CD1c-positive myeloid dendritic cell (primary cell): ENCODE results near the gene RFNG.

Experiments
- DNase-seq: peaks from one replicate; pipeline ENCODE4 v3.0.0-alpha.2; 2016; ENCODE audit errors: extremely low spot score

RFNG gene

DNA sequence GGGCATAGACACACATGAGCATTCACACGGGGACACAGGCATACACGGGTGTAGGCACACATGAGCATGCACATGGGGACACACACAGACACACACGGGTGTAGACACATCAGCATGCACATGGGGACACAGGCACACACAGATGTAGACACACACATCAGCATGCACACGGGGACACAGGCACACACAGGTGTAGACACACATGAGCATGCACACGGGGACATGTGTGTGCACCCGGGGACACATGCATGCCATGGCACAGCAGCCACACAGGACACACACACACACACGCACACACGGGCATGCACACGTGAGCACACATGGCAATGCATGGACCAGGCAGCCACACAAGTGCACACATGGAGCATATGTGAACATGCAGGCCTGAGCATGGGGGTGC lies 9.0 kb downstream of the RFNG start:
- DNase-seq, result no peak

- DNase-seq, result no peak
These were observed 10.3 kb downstream of the RFNG start for GRCh38 chr17:82041144-82041814.

- DNase-seq, result no peak
These were observed 11.8 kb downstream of the RFNG start for GRCh38 chr17:82039695-82040299.

GRCh38 chr17:82038796-82039409 lies 12.7 kb downstream of the RFNG start:
- DNase-seq, result peak; percentile 61

DNA sequence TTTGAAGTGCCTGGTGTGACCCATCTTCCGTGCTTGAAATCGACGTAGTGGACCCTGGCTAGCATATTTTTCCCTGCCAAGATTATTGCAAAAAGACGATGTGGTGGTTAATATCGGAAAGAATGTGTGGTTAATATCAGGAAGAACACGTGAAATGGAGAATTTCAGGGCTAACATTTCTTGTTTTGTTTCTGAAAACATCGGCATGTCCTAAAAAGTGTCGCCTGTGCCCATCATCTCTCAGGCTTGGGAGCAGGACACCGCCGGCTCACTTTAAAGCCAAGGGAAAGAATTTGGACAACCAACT lies 13.8 kb downstream of the RFNG start:
- no peak for DNase-seq

DNA sequence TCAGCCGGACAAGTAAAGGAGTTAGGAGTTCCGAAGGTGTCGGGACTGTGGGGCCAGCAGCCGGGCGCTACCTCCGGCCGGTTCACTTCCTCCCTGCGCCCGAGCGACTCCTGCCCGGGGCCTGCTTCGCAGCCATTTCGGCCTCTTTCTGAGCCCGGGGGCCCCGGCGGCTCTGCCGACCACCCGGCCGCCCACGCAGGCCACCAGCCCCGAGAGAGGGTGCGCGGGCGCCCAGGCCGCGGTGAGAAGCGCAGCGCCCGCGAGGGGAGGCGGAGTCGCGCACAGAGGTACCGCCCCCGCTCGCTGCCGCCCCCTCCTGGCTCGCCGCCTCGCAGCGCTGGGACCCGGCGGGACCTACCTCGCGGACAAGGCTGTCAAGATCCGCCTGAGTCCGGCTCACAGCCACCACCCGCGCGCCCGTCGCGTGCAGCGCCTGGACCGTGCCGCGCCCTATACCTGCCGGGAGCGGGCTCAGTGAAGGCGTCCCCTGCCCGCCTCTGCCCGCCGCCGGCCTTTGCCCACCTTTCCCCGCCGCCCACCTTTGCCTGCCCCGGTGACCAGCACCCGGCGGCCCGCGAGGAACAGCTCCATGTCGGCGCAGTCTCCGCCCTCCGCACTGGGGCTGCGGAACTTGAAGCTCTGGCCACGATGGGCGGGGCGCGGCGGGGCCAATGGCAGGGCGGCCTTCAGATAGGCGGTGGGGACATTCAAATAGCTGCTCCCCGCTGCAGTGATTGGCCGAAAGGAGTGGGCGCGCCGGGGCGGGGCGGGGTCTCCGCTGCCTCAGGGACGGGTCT lies 14.3 kb downstream of the RFNG start, which contains the start of gene DCXR:
TSS of gene DCXR (minus strand) at position 606 of the 797 bp plus-strand sequence. CDS start at position 591, 15 bp downstream.
- DNase-seq, result peak; percentile 97

- DNase-seq, result no peak
These were observed 14.9 kb downstream of the RFNG start for GRCh38 chr17:82036634-82037091.

- DNase-seq, result no peak
These were observed 15.5 kb downstream of the RFNG start for GRCh38 chr17:82035956-82036633.

- DNase-seq, result no peak
These were observed 16.1 kb downstream of the RFNG start for GRCh38 chr17:82035488-82035887.

DNA sequence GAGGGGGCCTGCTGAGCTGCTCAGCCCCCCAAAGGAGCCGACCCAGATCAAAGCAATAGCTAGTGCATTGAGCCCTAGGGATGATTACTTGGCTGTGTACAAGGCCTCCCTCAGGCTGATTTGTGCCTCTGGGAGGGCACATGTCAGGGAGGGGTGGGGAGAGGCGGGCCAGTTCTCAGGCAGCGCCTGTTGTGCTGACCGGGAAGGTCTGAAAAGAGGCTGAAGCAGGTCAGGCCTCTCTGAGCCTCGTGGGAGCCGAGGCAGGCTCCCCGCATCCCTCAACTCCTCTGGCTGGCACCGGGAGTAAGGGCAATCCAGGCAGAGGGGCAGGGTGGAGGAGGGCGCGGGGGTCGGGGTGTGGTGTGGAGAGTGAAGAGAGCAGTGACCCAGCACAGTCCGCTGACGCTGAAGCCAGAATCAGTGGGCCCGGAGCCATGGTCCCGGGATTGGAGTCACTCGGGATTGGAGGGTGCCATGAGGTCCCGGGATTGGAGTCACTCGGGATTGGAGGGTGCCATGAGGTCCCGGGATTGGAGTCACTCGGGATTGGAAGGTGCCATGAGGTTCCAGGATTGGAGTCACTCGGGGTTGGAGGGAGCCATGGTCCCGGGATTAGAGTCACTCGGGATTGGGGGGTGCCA lies 17.1 kb downstream of the RFNG start:
- DNase-seq, result no peak

GRCh38 chr17:82033359-82034085 lies 18.1 kb downstream of the RFNG start:
- DNase-seq, result no peak

- DNase-seq, result no peak
These were observed 19.6 kb downstream of the RFNG start for GRCh38 chr17:82031885-82032627.

GRCh38 chr17:82031303-82031884 lies 20.2 kb downstream of the RFNG start, which contains the start of gene RAC3:
RAC3 (plus strand) TSS chr17:82031678; CDS start chr17:82031762, 84 bp downstream.
- peak; percentile 10 for DNase-seq

DNA sequence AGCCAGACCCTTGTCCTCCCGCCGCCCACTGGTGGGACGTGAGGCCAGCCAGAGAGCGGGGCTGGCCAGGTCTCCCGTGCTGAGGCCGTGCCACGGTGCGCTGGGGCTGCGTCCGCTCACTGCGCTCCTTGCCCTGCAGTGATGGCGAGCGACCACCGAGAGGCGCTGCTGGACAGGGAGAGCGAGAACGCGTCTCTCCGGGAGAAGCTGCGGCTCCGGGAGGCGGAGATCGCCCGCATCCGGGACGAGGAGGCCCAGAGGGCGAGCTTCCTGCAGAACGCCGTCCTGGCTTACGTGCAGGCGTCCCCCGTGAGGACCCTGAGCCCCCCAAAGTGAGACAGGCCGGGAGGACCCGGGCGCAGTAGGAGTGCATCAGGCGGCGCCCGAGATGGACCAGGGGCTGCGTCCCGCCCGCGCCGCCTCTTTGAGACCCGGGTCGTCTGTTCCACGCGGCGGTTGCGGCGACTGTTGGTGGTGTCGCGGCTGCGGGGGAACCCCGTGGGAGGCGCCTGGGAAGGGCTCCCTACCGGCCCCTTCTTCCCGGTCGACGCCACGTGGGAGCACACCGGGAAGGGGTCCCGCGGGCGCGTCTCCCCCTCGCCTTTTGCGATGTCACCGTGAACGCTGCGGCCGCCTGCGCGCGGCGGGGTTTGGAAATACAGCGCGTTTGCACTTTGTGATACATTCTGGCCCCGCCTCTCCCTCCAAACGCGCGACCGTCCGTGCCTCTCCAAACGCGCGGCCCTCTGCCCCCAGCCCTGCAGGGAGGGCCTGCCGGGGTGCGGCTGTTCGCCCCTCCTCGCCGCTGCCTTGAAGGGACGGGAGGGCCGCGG lies 20.9 kb downstream of the RFNG start:
- DNase-seq, result peak; percentile 88

- no peak for DNase-seq
These were observed 21.6 kb downstream of the RFNG start for GRCh38 chr17:82029990-82030469.

DNA sequence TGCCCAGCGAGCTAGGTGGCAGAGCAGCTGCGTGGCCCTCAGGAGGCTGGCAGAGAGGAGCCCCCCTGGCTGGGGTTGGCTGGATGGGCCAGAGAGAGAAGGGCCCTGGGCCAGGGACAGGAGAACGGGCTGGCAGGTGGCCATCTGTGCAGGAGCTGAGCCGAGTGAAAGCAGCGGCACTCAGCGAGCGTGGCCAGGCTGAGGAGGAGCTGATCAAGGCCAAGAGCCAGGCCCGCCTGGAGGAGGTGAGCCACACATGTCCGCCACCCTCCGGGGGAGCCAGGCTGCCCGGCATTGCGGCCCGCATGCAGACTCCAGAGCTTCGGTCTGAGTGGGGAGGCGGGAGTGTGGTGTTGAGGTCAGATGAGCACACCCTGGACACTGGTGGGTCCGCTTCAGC lies 22.2 kb downstream of the RFNG start:
- no peak for DNase-seq

DNA sequence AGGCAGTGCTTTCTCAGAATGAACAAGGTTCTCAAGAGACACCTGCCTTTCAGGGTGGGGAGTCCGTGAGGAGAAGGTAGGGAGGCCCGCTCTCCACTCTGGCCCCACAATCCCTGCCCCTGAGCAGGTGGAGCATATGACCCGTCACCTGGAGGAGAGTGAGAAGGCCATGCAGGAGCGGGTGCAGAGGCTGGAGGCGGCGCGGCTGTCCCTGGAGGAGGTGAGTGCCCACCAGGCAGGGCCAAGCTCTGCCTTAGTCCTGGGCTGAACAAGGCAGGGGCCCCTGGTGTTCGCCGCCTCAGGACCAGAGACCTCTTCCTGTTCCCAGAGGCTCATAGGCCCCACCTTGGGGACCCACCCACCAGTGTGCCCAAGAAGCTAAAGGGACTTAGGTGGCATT lies 22.6 kb downstream of the RFNG start:
- no peak for DNase-seq

DNA sequence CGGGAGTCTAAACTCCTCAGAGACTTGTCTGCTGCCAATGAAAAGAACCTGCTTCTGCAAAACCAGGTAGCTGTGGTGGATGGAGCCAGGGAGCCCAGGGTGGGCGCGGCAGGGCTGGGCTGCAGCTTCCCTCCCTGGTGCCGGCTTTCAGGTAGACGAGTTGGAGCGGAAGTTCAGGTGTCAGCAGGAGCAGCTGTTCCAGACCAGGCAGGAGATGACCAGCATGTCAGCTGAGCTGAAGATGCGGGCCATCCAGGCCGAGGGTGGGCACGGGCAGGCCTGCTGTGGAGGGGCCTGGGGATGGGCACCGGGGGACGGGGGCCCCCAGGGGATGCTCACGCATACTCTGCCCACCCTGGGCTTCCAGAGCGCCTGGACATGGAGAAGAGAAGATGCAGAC lies 23.4 kb downstream of the RFNG start:
- no peak for DNase-seq
